G401.6 (cell line): ENCODE data around the gene NRXN3.
A peak's percentile ranks its signal among the peaks of the same experiment; 100 is the strongest.

ENCODE experiments used
- FAIRE-seq: peaks from 2 replicates; lab custom pipeline; 2012; peaks lifted over from hg19 to GRCh38; lab: Jason Lieb, UNC

The NRXN3 gene

DNA sequence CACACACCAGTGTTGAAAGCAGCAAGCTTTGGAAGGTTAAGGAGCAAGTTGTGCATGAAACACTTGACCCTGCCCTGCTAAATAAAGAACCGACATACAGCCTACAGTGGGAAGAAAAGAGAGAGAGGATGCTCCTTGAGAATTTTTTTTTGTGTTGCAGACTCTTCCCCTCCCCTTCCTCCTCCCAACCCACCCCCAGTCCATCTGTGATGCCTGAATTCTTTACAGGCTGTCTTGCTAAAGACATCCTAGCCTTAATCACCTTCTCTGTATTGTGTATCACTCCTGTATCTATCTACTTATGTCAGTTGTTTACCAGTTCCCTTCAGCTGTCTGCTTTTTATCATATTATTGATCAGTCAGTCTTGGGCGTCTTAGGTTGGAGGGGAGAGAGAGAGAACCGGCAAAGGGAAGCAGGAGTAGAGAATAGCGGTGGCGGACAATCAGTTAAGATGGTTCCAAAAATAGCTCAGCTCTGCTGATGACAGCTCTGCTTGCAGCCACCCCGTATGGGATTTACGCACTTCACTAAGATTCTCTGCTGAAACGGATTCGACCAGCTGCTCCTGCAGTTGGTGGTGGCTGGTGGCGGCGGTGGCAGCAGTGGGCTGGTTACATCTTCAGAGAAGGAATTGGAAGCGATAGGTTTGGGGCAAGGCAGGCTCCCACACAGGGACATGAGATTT lies 664.7 kb downstream of the NRXN3 start:
- FAIRE-seq, result no peak

DNA sequence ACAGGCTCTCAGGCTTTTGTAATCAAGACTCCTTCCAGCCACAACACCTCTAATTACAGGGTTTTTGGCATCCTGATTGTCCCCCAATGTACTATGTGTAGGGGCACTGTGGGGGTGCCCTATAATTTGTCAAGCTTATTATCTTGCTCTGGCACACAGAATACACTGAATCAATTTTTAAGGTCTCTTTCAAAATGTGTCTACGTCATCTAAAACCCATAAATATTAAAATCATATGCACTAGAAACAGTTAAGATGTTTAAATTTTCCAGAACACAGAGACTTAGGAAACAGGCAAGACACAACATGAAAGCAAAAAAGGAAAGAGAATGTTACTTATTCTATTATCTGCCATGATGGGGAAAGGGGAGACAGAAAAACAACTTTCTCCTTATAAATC lies 665.7 kb downstream of the NRXN3 start:
- no peak for FAIRE-seq

DNA sequence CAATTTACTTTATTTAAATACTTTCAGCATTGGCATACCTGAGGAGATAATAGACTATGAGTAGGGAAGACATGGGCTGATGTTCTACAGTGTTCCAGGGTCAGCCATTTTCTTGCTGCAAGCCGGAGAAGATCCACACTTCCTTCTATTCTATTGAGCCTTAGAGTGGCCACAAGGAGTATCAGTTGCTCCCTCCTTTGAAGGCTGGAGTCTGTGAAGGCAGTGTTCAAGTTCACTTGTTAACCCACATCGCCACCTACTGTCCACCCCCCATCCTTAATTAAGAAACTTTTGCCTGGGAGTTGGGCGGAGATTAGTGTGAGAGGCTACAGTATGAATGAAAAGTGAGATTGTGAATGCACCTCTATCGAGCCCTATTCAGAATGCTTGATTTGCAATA lies 666.6 kb downstream of the NRXN3 start:
- FAIRE-seq, result peak; percentile 27

DNA sequence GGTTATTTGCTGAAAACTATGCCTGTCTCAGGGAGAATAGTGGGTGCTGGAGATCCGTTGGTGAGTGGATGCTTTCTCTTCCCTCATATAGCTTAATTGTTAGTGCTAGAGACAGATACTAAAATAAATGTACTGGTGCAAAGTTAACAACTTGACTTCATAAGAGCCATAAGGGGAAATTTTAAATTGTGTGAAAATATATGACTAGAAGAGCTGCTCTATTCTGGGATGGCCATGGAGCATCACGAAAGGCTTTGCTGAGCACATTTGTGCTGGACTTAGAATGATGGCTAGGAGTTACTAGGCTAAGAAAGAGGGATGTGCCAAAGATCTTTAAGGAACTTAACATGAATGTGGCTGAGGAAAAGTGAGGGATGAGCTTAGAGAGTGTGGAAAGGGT lies 668.8 kb downstream of the NRXN3 start:
- FAIRE-seq, result no peak

DNA sequence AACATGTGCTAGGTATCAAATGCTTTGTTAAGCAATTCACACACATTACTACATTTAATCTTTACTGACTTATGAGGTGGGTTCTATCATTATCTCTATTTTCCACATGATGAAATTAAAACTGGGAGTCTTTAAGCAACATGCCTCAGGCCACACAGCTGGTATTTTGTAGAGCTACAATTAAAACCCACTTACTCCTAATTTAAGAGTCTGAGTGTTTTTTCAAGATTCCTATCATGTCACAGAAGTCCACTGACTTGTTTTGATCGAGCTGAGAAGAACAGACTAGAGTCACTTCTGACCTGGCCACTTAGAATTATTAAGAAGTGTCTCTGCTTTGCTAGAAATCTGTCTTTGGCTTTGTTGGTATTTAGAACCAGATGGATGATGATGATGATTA lies 670.7 kb downstream of the NRXN3 start:
- no peak for FAIRE-seq

DNA sequence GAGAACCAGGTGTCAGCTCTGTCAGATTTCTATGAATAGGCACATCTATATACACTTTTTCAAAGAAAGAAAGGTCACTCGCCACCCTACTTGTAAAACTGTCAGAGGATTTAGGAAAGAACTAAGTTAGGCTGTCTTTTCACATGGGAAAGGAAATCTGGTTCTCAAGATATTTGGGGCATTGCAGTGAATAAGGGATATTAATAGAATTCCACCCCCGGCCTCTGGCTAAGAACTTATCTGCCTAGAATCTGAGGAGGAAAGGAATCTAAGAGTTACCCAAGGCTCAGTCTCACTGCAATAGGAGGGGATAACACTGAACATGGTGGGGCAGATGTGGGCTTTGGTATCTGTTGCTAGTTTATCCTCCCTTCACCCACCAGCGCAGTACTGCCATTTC lies 677.6 kb downstream of the NRXN3 start:
- FAIRE-seq, result no peak

DNA sequence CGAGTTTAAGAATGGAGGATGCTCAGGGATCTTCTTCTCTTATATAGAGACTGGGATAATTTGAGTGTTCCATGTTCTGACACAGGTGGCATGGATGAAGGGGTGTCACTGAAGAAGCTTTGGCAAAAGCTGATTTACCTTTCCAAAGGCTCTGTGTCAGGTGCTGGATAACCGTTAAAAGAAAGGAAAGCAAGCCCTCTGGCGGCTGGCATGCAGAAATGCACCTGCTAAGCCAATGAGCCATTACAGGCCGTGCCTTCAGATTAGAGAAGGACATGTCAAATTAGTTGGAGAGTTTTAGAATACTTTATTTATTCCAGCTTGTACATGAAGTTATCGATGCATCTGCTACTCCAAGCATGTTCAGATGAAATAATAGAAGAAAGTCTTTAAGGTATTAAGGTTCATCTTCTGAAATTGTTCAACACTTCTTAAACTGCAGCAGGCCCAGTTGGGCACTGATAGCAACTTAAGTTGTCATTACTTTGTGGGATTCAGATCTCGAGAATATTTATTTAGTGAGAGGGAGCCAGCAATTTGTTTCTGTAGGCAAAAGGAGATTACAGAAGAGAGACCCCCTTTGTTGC lies 678.2 kb downstream of the NRXN3 start:
- no peak for FAIRE-seq

DNA sequence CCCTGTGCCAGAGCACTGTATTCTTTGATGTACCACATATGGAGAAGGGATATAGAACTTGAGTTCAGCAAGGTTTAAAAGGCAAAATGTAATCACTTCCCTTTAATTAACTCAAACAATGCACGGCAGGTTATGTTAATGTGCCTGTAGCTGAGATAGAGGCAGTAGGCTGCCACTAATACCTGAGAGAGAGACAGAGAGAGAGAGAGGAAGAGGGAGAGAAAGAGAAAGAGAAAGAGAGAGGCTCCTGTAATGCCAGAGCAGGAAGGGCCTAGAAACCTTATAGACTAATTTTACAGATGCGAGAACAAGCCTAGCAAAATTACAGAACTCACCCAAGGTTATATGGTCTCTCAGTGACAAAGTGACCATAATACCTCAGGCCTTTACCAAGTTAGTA lies 679.8 kb downstream of the NRXN3 start:
- FAIRE-seq, result no peak

DNA sequence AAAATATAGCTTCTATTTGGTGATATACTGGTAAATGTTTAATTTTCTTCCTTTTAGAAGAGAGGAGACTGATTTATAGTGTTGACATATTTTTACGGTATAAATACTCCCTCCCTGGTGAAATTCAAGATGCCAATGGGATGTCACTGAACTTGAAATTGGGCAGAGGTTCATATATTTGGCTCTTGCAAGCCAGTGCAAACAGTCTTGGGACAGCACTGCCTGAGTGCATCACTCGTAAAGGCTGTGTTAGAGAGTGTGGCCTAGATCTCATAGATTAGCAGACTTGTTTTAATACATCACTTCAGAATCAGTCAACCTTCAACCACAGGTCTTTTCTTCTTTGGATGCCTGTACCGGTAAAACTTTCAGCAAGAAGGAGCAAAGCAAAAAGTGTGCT lies 681.0 kb downstream of the NRXN3 start:
- FAIRE-seq, result no peak

DNA sequence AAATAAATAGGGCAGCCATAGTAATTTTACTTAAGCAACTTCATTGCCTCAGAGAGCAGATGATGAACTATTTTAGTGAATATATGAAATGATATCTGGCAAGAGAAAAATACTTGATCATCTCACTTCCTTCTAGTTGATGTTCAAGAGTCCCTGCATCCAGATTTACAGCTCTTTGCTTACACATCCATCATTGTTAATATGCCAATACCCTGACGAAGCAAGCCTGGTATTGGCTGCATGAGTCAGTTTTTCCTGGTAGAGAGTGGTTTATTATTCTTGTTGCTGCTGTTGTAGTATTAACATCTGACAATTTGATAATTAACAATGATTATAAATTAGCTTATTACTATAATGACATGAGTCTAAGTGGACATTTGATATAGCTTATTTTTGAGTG lies 681.9 kb downstream of the NRXN3 start:
- no peak for FAIRE-seq

DNA sequence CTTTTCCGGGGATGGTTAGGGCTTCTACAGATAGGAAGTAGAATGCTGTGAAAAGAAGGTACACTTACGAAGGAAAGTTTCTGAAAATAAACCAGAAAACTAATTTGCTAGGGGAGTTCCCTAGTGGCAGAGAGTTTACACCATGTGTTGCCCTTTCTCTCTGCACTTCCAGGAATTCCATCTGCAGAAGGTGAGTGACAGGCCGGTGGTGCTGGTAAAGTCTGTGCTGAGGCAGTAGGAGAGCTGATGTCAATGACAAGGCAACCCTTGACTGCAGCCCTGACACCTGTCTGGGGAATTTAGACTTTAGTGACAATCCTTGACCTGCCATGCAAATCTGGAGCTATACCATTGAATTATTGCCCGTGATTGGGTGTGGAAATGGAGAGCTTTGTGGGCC lies 687.8 kb downstream of the NRXN3 start:
- FAIRE-seq, result no peak

DNA sequence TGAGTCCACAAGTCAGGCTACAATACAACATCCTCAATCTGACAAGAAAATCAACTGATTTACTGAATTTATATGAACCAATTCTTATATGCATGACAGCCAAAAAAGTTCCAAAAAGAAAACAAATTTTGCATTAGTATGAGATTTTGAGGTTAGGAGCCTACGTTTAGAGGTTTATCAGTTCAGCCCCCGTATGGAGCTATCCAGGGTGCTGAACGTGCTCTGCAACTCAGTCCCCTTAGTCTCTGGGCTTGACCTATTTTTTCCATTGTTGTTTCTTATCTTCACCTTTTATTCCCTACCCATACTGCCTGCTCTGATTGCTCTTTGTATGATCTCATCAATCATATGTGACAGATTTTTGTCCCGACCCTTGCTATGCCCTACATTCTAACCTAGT lies 693.0 kb downstream of the NRXN3 start:
- FAIRE-seq, result no peak

DNA sequence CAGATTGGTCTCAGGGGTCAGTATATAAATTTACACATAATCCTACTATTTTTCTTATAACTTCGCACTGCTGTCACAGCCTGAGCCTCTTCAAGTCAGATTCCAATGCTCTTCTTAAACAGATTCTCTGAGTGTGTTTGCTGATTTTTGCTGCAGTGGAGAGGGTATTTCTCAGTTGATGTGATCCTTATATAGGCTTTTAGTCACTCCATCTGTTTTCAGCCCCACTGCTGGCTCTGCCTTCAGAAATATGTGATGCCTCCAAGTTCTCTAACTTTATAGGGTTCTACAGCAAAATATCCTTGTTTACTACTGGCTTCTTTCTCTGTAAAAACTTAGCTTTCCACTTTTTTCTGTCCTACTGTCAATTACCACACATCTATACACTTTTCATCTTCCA lies 702.7 kb downstream of the NRXN3 start:
- FAIRE-seq, result no peak

DNA sequence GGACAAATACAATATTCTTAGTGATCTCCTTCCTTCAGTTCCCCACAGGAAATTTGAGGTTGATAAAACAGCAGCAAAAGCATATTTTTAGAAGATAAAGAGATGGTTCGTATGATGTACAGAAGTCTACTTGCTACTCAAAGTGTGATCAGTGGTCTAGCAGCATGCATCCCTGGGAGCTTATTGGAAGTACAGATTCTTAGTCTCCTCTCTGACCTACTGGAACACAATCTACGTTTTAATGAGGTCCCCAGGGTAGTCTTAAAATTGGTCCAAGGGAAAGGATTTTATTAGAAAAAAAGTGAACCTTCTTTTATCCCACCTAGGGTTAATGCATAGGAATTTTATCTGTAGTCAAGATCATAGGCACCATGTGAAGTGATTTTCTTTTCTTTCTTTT lies 703.4 kb downstream of the NRXN3 start:
- no peak for FAIRE-seq

DNA sequence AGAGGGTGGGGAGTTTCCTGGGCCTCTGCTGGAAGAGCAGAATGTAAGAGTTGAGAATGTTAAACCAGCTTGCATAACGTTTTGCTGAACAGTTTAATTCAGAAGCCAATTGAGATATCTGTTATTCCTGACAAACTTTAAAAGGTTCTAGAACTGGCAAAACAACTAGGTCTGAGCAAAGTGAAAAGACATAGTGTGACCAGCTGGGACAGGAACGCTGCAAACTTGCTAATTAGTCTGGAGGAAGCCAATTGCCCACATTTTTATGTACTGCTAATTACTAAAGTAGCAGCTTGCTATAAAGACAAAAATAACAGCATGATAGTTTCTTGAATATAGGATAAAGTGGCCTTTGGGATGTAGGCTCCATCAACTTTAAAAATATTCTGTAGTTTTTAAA lies 704.9 kb downstream of the NRXN3 start:
- FAIRE-seq, result no peak

DNA sequence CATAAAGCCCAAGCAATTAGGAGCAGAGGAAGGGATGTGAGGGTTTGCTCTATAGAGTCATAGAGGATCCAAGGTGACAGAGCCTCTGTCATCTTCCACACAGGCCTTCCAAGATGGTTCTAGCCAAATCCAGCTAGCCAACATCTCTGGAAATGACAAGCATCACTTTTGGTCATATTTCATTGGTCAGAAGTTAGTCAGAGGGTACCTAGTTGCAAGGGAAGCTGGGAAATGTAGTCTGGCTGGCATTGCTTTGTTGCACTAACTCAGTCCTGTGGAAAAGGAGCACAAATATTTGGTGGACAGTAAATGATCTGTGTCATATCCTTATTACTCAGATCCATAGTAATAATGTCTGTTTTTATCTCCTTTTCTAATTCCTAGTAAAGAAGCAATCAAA lies 715.7 kb downstream of the NRXN3 start:
- FAIRE-seq, result no peak

DNA sequence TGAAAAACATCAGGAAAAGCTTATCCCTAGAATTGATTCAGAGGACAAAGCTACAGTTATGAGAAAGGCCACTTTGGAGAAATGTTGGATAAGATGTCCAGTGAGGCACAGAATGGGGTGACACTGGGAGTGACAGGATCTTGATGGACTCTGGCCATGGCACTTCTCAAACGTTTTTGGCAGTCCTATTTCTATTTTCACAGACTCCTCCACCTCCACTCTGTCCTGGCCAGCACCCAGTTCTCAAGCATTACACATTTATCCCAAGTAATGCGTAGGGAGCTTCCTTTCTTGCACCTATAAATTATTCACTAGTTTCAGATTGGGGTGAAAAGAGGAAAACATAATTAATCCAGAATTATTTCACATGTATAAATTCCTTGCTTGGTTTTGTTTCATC lies 727.3 kb downstream of the NRXN3 start:
- FAIRE-seq, result no peak

DNA sequence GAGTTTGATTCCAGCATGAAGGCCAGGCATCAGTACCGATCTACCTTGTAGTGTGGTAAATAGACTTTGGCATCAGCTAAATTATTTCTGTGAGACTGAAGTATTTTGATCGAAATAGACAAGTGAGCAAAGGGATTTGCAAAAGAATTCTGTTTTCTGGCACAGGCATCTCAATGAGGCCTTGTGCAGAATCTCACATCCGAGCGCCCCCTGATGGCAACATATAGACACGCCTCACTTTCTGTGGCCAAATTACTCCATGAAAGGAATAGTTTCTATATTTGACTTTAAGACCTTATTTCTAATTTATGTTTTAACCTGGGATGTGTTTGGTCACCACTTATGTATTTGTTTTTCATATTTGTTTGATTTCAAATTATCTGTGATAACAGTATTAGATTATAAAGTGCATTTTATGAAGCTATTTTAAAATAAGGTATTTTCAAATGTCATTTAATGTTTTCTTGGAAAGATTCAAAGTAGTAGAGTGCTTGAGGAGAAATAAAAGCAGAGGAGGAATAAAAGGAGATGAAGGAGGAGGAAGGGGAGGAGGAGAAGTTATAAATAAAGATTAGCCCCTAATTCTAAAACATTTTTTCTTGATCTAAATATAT lies 731.9 kb downstream of the NRXN3 start:
- FAIRE-seq, result peak; percentile 74

DNA sequence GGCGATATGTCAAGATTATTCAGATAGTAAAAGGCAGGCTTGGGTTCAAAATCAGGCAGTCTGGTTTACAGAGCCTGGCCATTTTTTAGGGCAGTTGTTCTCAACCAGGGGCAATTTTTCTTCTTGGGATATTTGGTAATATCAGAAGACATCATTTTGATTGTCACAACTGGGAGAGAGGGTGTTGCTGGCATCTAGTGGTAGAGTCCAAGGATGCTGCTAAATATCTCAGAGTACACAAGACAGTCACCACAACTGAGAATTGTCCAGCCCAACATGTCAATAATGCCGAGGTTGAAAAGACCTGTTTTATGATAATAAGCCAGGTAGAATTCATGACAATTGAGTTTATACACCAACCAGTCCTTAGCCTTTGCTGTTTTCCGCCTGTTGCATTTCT lies 733.9 kb downstream of the NRXN3 start:
- no peak for FAIRE-seq

DNA sequence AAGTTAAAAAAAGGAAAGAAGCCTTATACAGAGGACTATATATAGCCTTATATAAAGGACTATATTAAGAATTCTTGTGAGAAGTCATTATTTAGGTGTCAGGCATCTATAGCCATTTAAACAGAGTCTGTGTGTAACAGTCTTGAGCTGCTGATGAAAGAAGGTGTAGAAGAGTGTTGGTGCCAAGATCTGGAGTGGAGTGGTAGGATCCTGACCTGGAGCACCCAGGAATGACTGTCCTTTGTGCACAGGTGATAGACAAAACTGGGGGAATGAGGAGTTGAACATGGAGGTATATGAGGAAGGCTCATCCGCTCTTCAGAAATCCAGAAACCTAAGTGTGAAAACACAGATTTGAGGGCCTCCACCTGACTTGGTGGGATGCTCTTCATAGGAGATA lies 747.3 kb downstream of the NRXN3 start:
- FAIRE-seq, result no peak

DNA sequence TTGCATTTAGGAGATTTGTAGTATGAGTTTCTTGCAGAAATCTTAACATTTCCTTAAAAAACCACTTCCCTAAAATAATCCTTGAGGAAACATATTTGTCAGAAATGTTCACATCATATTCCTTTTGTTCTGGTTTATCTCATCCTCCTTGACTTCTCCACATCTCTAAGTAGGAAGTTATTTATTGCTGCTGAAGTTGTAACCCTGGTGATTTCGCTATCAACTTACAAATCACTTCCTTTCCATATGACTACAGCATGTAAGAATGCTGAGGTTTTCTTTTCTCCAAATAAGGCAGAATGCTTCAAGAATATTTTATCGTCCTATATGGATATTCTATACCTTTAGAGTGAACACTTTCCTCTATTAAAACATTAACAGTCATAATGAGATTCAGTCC lies 751.7 kb downstream of the NRXN3 start:
- no peak for FAIRE-seq

DNA sequence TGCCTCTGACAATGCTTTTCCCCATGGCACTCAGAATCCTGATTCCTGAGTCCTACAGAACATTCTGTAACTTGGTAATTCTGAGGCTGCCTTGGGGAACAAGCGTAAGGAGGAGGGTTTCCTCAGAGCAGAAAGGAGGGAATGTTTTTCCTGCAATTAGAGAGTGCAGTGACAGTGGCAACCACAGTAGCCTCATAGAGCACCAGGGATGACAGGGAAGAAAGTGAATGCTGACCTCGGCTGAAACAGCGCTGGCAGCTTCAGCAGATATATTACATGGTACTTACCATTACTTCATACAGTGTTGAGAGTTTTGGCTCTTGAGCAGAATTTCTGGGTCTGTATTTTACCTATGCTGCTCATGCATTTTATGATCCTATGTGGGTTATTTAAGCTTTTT lies 757.1 kb downstream of the NRXN3 start:
- FAIRE-seq, result no peak

DNA sequence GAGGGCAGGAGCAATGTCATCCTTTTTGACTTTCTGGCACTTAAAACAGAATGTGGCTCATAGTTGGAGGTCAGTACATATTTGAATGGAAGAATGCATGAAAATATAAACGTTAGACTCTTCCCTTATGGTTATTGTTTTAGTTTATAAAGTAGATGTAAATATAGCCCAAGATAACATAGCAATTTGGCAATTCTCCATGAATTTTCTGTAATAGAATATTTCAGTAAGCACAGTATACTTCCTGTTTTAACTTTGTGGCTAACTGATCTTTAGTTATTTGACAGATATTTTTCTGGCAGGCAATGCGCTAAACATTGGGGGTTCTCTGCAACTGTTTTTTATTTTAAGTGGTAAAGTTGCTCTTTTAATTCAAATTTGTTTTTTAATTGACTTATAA lies 763.0 kb downstream of the NRXN3 start:
- no peak for FAIRE-seq

DNA sequence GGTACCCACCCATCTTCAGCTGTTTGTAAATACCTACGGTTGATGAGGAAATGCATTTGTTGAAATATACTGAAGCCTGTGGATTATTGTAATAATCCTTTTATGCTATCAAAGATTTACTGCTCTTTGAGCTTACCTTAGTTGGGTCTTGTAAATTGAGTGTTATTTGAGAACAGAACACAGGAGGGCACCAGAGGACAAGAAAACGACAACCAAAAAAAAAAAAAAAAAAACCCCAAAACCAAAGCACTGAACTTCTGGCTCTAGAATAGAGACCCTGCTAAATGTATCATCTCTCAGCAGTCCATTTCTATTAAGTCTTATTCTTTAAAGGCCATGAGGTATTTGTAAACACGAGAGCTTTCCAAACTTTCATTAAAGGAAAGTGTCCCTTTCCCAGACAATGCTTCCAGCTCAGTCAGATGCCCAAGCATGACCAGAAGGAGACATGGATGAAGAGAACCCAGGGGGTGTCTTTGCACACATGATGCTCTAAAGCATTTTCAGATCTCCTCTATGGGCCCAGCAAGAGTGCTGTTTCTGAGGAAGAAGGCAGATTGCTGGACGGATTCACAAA lies 763.9 kb downstream of the NRXN3 start:
- FAIRE-seq, result peak; percentile 87
